Neutrophil (primary cell): Measurements from ENCODE around the gene GRIK4.

Experiments
- H3K27ac ChIP-seq: fragments of 200-600 bp; sonication (generic); 2 replicates; pipeline ENCODE4 v1.5.1; 2016; ENCODE audit warnings: mild to moderate bottlenecking, moderate library complexity
- H3K27me3 ChIP-seq: fragments of 200-600 bp; sonication (generic); 2 replicates; pipeline ENCODE4 v1.6.0; 2016; ENCODE audit warnings: mild to moderate bottlenecking
- H3K36me3 ChIP-seq: fragments of 200-600 bp; sonication (generic); 2 replicates; pipeline ENCODE4 v1.5.1; 2017
- H3K4me1 ChIP-seq, 2 experiments: fragments of 200-600 bp in 1 of 2; sonication (generic) in 1 of 2; 1 replicate in 1 of 2; 2 replicates in 1 of 2; pipeline versions ENCODE4 v1.5.1 to v1.6.1; 2013 to 2016; ENCODE audit warnings: low read depth in 1 of 2, low read length in 1 of 2, mild to moderate bottlenecking in 1 of 2, moderate library complexity in 1 of 2; ENCODE audit not compliant: control insufficient read depth in 1 of 2, insufficient read depth in 1 of 2
- H3K4me3 ChIP-seq, 2 experiments: fragments of 200-600 bp in 1 of 2; sonication (generic) in 1 of 2; 1 replicate in 1 of 2; 2 replicates in 1 of 2; pipeline ENCODE4 v1.5.1; 2013 to 2016; ENCODE audit warnings: low read depth in 1 of 2, low read length in 1 of 2, mild to moderate bottlenecking in 1 of 2, moderate library complexity in 1 of 2
- H3K9me3 ChIP-seq: fragments of 200-600 bp; sonication (generic); 2 replicates; pipeline ENCODE4 v1.5.1; 2016
- TF ChIP-seq, protein P1 (sequence below): fragments of 200-600 bp; sonication (generic); IDR thresholded peaks from 2 replicates; pipeline ENCODE4 v1.5.1; 2016; ENCODE audit warnings: antibody characterized with exemption

Gene GRIK4

DNA sequence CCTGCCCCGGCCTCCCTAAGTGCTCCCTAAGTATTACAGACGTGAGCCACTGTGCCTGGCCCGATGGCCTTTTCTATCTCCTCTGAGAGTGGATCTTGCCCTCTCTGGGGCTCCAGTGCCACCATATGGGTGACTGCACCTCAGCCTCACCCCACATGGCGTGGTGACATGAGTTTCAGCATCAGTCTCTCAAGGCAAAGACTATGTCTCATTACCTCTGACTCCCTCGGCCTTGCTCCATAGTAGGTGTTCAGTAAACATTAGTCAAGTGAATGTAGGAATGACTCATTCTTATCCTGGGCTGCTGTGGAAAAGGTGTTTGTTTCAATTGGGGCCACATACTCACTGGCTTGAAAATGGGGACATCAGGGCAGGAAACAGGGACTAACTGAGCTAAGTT lies 168.8 kb downstream of the GRIK4 start:
- TF ChIP-seq, protein P1, sequence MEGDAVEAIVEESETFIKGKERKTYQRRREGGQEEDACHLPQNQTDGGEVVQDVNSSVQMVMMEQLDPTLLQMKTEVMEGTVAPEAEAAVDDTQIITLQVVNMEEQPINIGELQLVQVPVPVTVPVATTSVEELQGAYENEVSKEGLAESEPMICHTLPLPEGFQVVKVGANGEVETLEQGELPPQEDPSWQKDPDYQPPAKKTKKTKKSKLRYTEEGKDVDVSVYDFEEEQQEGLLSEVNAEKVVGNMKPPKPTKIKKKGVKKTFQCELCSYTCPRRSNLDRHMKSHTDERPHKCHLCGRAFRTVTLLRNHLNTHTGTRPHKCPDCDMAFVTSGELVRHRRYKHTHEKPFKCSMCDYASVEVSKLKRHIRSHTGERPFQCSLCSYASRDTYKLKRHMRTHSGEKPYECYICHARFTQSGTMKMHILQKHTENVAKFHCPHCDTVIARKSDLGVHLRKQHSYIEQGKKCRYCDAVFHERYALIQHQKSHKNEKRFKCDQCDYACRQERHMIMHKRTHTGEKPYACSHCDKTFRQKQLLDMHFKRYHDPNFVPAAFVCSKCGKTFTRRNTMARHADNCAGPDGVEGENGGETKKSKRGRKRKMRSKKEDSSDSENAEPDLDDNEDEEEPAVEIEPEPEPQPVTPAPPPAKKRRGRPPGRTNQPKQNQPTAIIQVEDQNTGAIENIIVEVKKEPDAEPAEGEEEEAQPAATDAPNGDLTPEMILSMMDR: no peak
- H3K27me3 ChIP-seq: peaks cover 52% of the 10 kb centered on the region
- no peaks in the 10 kb centered on the region for H3K36me3 ChIP-seq
- no peaks in the 10 kb centered on the region for H3K9me3 ChIP-seq
- H3K4me1 ChIP-seq: peaks cover 3 to 12% of the 10 kb centered on the region in 2 experiments
- H3K4me3 ChIP-seq: no peak overlapping the region
- no peak overlapping the region for H3K27ac ChIP-seq

DNA sequence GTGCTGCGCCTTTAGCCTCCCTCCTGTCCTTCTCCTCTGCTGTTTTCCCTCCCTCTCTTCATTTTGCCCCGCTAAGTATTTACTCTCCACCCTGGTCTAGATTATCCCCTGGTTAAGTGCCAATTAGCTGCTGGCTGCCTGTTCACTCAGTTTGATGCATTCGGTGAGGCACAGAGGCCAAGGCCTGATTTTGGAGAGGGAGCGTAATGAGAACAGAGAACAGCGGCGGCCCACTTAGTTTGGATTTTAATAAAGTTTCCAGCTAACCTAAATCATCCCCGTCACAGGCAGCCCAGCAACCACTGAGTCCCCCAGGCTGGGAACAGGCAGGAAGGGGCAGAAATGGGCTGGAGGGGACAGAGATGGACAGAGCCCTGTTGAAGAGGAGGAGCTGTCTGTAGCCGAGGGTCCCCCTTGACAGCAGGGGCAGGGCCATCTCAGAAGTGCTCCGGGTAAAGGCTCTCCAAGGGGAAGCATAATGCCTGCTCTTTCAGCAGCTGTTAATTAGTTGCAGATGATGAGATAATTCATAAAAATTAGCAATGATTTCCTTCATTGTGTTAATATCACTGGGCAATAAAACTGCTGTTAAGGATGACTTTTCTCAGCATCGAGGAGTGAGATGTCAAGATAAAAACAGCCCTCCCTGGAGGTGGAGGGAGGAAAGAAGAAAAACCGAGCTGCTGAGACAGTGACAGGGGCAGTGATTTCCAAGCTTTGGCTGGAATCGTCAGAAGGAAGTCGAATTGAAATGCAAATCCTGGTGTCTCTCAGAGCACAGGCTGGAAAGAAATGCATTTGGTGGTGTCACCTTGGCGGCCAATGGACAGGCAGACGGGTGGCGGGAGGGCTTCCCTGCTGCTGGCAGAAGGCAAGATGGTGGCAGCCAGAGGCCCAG lies 170.1 kb downstream of the GRIK4 start:
- Histone ChIP-seq H3K4me3 (no peak overlapping the region), H3K27me3 (peaks cover 56% of the 10 kb centered on the region), H3K4me1 (peaks cover 3 to 12% of the 10 kb centered on the region in 2 experiments), H3K9me3 (no peaks in the 10 kb centered on the region), H3K36me3 (no peaks in the 10 kb centered on the region), H3K27ac (no peak overlapping the region)
- TF ChIP-seq, protein P1: no peak

DNA sequence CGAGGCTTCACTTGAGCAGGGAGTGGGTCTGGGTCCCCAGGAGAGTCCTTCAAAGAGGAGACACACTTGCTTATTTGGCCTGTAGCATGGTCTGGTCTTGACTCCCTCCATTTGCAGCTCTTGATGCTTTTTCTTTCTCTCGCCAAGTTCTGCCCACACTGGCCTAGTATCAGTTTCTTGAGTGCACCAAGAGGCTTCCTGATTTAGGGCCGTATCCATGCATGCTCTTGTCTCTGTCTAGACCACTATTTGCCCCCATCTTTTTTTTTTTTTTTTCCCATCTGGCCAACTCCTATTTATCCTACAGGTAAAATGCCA lies 170.7 kb downstream of the GRIK4 start:
- Histone ChIP-seq H3K27ac (no peak overlapping the region), H3K4me1 (peaks cover under 1 to 6% of the 10 kb centered on the region in 2 experiments), H3K36me3 (no peaks in the 10 kb centered on the region), H3K9me3 (no peaks in the 10 kb centered on the region), H3K4me3 (no peak overlapping the region), H3K27me3 (peaks cover 62% of the 10 kb centered on the region)
- TF ChIP-seq, protein P1: no peak

DNA sequence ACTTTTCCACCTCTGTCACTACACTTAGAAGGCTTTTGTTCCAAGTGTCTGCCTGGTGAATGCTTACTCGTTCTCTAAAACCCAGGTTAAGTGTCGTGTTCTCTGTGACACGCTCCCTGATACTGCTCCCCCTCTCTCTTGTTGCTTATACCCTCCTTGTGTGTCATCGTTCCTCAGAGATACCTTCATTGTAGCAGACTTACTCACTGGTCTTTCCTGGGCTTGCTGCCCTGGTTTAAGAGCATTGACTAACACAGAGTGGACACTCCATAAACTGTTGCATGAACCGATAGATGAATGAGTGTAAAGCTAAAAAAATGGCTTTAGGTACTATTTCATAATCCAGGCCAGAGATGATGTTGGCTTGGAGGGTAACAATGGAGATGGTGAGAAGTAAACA lies 171.3 kb downstream of the GRIK4 start:
- H3K27ac ChIP-seq: no peak overlapping the region
- H3K27me3 ChIP-seq: peaks cover 68% of the 10 kb centered on the region

GRCh38 chr11:120686516-120686915 lies 175.0 kb downstream of the GRIK4 start:
- peaks cover 95% of the 10 kb centered on the region for H3K27me3 ChIP-seq
- TF ChIP-seq, protein P1: no peak

More for the DNA sequence above, 171.3 kb downstream of the GRIK4 start:
- Histone ChIP-seq H3K9me3 (no peaks in the 10 kb centered on the region), H3K36me3 (no peaks in the 10 kb centered on the region), H3K4me1 (peaks cover 0 to under 1% of the 10 kb centered on the region in 2 experiments), H3K4me3 (no peak overlapping the region)
- TF ChIP-seq, protein P1: no peak

More at GRCh38 chr11:120686516-120686915, 175.0 kb downstream of the GRIK4 start:
- Histone ChIP-seq H3K4me3 (no peak overlapping the region), H3K27ac (no peak overlapping the region), H3K4me1 (peaks cover 0 to 5% of the 10 kb centered on the region in 2 experiments), H3K36me3 (no peaks in the 10 kb centered on the region), H3K9me3 (no peaks in the 10 kb centered on the region)
